AML-193 (cell line): ENCODE results near the gene ACO2.
A peak's percentile ranks its signal among the peaks of the same experiment; 100 is the strongest.
"Not testable (repeated sequence)": the region's sequence is repeated elsewhere in the genome, so short reads cannot be mapped to it uniquely, and the experiment has no call there.

ENCODE experiments used
- DNase-seq, 2 experiments: peaks; one replicate each; lab custom pipeline; 2025; lab: John Stamatoyannopoulos, UW

ACO2 gene

GRCh38 chr22:41543854-41544670 lies 75.1 kb downstream of the ACO2 start, which contains the start of gene POLR3H:
TSS of gene POLR3H (minus strand) at chr22:41544470. CDS start at chr22:41544101, 369 bp downstream.
- DNase-seq = peak; percentile 95 to 97

GRCh38 chr22:41544671-41545476 lies 76.0 kb downstream of the ACO2 start:
- DNase-seq = no peak

DNA sequence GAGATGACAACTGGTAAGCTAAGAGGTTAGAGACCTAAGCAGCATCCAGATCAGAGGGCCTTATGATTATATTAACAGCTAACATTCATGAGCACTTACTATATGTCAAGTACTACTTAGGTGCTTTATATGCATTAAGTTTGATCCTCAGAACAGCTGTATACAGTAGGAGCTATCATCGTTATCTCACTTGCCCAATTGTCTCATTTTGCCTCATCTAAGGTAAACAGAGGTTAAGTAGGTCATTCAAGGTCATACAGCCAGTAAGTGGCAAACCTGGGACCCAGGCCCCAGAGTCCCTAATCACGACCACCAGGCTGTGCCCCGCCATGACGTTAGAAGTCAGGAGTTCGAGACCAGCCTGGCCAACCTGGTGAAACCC lies 79.9 kb downstream of the ACO2 start:
- no peak for DNase-seq

DNA sequence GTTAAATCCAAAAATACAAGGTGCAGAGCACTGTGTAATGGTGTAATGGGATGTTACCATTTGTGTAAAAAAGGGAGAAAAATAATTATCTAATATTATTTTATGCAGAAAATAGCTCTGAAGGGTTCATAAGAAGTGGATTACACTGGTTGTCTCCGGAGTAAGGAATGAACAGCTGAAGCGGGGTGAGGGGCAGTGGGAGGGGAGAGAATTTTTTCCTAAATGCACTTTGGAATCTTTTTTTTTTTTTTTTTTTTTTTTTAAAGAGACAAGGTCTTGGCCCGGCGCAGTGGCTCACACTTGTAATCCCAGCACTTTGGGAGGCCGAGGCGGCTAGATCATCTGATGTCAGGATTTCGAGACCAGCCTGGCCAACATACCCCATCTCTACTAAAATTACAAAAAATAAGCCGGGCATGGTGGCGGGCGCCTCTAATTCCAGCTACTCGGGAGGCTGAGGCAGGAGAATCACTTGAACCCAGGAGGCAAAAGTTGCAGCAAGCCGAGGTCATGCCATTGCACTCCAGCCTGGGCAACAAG lies 82.1 kb downstream of the ACO2 start:
- DNase-seq = no peak

DNA sequence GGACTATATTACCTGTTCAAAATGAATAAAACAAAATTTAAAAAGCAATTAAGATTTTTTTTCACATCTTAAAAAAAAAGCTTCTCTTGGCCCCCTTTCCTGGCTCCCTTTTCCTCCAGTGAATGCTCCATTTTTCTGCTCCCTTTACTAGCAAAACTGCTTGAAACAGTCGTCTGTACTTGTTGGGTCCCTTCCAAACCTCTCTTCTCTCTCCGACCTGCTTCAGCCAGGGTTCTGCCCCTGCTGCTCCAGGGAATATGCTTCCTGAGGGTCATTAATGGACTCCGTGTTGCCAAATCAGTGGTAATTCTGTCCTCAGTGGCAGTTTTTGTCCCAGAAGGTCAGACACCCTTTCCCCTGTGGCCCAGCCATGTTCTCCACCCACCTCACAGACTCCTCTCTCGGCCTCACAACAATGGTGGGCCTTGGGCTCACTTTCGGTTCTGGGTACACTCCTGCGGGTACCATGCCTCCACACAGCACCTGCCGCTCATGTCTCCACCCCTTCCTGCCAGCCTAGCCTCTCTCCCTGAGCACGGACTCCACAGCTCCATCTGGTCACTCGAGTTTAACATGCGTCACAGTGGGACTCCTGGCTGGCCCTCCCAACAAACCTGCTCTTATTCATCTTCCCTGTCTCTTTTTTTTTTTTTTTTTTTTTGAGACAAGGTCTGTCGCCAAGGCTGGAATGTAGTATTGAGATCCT lies 83.1 kb downstream of the ACO2 start:
- no peak for DNase-seq

GRCh38 chr22:41555325-41555982 lies 86.5 kb downstream of the ACO2 start:
- DNase-seq = no peak

- no peak for DNase-seq
Observed at GRCh38 chr22:41556561-41556960, 87.6 kb downstream of the ACO2 start.

DNA sequence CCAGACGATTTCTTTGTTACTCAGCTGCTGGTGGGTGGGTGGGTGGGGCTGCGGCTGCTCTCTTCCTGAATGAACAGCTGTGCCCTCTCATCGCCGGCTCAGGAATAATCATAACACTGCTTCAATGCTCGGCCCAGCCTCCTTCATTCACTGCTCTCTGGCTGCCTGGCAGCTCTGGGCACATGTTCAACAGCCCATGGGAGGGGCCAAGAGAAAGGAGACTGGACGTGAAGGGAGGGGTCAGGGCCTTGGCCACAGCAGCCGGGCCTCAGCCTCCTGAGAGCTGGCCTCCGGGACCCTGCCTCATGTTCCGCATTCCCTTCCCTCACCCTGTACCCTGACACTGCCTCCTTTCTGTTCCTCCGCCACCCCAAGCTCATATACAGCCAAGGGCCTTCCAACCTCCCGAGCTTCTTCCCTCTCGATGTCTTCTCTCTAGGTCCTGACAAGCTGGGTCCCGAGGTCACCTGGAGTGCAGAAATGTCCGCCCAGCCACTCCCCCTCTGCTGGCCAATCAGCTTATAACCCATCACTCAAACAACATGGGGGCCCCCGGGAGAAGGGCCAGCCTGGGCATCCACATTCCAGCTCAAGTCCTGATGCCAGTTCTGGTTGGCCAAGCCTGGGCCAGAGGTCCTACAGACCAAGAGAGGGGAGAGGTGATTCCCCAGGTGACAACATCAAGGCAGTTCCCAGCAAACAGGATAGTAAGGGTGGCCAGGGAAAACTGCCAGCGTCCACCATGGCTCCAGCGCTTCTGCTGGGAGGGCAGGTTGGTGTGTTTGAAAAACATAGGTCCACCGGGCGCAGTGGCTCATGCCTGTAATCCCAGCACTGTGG lies 88.7 kb downstream of the ACO2 start:
- no peak for DNase-seq

- DNase-seq = not testable (repeated sequence)
Observed at GRCh38 chr22:41558241-41558630, 89.3 kb downstream of the ACO2 start.

- no peak for DNase-seq
Observed at GRCh38 chr22:41560095-41560471, 91.2 kb downstream of the ACO2 start.

DNA sequence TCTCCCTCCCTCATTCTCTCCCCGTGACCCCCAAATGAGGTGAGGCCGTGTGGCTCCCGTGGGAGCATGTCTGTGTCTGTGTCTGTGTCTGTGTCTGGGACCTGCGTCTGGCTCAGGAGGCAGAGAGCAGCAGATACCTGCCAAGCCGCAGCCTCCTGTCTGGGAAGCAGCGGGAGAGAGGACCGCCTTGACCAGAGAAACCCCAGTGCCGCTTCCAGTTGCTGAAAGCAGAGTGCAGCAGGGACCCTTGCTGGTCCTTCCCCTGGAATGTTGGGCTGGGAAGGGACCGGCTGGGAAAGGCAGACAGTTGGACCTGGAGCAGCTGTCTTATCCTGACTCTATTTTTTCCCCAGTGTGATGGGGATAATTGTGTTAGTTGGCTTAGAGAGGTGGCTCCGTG lies 92.4 kb downstream of the ACO2 start:
- DNase-seq = no peak

DNA sequence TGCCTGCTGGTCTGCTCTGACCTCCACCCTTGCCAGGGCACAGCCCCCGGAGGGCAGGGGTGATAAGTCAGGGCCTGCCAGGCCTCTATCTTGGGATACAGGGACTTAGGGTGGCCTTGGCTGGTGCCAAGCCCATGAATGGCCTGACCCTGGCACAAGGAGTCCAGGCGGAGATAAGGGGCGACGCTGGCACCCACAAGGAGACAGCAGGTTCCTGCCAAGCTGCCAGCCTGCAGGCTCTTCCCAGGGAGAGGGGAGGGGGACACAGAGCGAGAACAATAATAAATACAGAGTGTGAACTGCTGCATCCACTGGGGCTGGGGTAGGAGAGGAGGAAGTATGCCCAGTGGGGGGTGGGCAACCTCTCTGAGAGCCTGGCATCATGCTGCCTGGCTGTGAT lies 92.9 kb downstream of the ACO2 start:
- DNase-seq = no peak

- no peak for DNase-seq
Observed at GRCh38 chr22:41562461-41562860, 93.5 kb downstream of the ACO2 start.

GRCh38 chr22:41563051-41563711 lies 94.3 kb downstream of the ACO2 start:
- DNase-seq = no peak

- DNase-seq = no peak
Observed at GRCh38 chr22:41564563-41564962, 95.6 kb downstream of the ACO2 start.

GRCh38 chr22:41565403-41566054 lies 96.6 kb downstream of the ACO2 start:
- no peak for DNase-seq

- DNase-seq = no peak
Observed at GRCh38 chr22:41567512-41567768, 98.5 kb downstream of the ACO2 start.

- DNase-seq = no peak
Observed at GRCh38 chr22:41568811-41569210, 99.9 kb downstream of the ACO2 start.

GRCh38 chr22:41570221-41570620 lies 101.3 kb downstream of the ACO2 start:
- DNase-seq = no peak

- no peak for DNase-seq
Observed at GRCh38 chr22:41571786-41572185, 102.9 kb downstream of the ACO2 start.
